Astrocyte (in vitro differentiated cells and primary cell): ENCODE measurements around the gene NLRP6.

Experiments used
- CTCF ChIP-seq: IDR thresholded peaks from 2 replicates; pipeline ENCODE4 v1.5.1; 2011; ENCODE audit warnings: low read depth, mild to moderate bottlenecking, inconsistent platforms, low read length, moderate library complexity; ENCODE audit not compliant: insufficient read depth
- EZH2 ChIP-seq: IDR thresholded peaks from 2 replicates; pipeline ENCODE4 v1.6.1; 2012; ENCODE audit warnings: mild to moderate bottlenecking, low read length, inconsistent platforms; ENCODE audit not compliant: insufficient read depth

GRCh38 chr11:279966-280705, 1.9 kb downstream of the NLRP6 start:
- TF ChIP-seq CTCF (no peak), EZH2 (no peak)
